DOHH2 (cell line): ENCODE data around the gene HSD11B1L.

Experiments used
- CTCF ChIP-seq: fragments of 200-600 bp; sonication (generic); IDR thresholded peaks from one replicate; pipeline ENCODE4 v1.5.1; 2014; ENCODE audit warnings: antibody characterized with exemption, mild to moderate bottlenecking, low read depth, low read length; ENCODE audit not compliant: poor library complexity, severe bottlenecking
- EZH2phosphoT487 ChIP-seq: fragments of 200-600 bp; sonication (generic); IDR thresholded peaks from 2 replicates; pipeline ENCODE4 v1.6.1; 2017; ENCODE audit warnings: borderline replicate concordance, mild to moderate bottlenecking, antibody characterized with exemption, low read length, moderate library complexity, mixed read lengths

DNA sequence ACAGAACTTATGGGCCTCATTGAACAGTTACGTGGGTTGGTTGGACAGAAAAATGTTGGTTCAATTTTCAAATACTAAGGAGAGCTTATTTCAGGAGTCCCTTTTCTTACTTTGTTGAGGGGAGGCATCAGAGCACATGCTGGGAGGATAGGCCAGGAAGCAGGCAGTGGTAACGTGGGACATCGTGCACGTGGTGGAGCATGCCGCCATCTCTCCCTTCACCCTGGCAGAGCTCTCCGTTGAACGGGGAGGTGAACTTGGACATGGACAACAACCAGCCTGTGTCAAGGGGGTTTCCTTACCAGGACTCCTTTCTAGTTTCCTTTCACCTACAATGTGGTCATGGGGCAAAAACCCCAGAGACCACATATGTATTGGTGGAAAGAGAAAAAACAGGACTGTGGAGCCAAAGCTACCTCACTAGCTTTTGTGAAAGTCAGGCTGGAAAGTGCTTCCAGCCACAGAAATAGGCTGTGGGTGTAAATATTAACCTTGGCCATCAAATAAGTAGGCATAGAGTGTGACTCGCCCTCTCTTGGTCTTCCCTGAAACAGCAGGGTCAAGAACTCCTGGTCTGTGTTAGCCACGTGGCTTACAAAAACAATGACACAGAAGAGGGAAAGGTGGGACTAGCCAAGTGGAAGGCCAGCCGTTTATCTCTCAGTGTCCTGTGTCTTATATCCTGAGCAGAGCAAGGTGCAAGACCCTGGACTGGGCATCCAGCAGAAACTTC is 14.9 kb upstream of the HSD11B1L start:
- TF ChIP-seq CTCF (no peak), EZH2phosphoT487 (no peak)
